GM18907 (cell line): ENCODE data around the gene ZMYND19.
"Not testable (repeated sequence)": the region's sequence is repeated elsewhere in the genome, so short reads cannot be mapped to it uniquely, and the experiment has no call there.

Experiments used
- ATAC-seq: cut with Tn5 transposase; IDR thresholded peaks from one replicate; pipeline ENCODE4 v1.9.1; 2021; ENCODE audit warnings: mild to moderate bottlenecking, moderate library complexity; ENCODE audit not compliant: unreplicated experiment

The ZMYND19 gene

GRCh38 chr9:137590469-137591383, at the start of gene ZMYND19:
TSS of gene ZMYND19 (minus strand) at chr9:137590512. CDS start at chr9:137590263, 249 bp downstream.
- ATAC-seq: peak; percentile 79

GRCh38 chr9:137639303-137640051, 49.2 kb upstream of the ZMYND19 start:
- no peak for ATAC-seq

- no peak for ATAC-seq
These were observed 48.4 kb upstream of the ZMYND19 start for GRCh38 chr9:137638680-137639079.

DNA sequence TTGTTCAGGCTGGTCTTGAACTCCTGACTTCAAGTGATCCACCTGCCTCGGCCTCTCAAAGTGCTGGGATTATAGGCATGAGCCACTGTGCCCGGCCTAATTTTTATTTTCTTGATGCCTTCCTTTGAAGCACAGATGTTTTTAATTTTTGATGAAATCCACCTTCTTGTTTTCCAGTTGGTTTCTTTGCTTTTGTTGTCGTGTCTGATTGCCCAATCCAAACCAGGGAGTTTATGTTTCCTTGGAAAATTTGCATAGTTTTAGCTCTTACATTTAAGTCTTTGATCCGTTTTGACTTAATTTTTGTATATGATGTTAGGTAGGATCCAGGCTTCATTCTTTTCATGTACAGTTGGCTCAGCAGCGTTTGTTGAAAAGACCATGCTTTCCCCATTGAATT, 43.7 kb upstream of the ZMYND19 start:
- no peak for ATAC-seq

DNA sequence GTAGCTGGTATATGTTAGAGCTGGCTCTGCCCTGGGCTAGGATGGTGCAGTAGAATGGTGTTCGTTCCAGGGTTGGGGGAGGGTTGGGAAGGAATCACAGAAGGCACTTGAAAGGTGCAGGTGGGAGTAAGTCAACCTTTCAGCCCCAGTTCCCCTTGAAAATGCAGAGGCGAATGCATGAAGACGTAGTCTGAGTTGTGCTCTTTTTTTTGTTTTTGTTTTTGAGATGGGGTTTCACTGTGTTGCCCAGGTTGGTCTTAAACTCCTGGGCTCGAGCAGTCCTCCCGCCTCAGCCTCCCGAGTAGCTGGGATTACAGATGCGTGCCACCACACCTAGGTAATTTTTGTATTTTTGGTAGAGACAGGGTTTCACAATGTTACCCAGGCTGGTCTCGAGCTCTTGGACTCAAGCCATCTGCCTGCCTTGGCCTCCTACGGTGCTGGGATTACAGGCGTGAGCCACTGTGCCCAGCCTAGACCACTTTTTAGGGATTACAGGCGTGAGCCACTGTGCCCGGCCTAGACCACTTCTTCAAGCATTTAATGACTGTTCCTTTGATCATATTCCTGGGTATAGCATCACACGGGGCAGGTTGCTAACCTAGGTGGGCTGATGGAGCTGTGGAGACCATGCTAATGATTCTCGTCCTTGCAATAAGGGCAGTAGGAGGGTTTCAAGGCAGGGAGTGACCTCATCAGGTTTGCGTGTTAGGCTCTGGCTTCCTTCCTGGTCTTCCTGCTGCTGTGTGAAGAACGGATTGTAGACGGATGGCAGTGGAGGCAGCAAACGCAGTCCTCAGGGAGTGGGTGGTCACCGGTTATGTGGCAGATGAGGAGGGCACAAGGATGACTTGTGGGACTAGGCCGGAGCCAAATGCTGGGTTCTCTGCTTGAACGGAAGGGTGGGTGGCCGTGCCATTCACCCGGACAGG, 42.2 kb upstream of the ZMYND19 start:
- ATAC-seq: no peak

- ATAC-seq: no peak
These were observed 41.3 kb upstream of the ZMYND19 start for GRCh38 chr9:137631345-137632229.

DNA sequence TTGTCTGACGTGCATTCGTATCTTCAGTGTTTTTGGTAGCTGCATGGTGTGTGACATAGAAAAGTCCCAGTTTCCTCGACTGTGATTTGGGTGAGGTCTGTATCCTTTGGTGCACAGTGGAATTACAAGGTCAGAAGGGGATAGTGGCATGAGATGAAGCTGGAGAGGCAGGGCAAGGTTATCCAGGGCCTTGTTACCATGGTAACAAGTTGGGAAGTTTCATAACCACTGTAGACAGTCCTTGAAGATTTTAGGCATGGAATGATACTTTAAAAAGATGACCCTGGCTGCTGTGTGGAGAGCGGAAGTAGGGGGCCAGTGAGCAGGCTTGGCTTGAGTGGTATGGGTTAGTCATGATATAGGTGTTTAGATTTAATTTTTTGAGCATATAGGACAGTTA, 40.4 kb upstream of the ZMYND19 start:
- no peak for ATAC-seq

DNA sequence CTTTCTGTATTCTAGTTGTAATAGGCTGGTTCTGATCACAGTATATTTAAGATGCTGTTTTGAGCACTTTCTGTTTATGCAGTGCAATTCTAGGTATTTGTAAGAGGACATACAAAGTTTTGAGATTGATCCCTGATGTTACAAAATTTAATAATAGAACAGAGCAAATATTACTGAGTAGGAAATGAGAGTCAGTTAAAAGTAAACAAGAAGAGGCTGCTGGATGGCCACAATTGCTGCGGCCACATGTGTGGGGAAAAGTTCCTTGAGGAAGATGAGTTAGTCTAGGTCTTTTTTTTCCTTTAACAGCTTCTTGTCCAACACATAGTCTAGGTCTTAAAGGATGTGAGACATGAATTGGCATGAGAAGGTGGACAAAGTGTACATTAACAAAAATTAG, 39.8 kb upstream of the ZMYND19 start:
- ATAC-seq: no peak

GRCh38 chr9:137627406-137627805, 37.1 kb upstream of the ZMYND19 start:
- ATAC-seq: not testable (repeated sequence)

- ATAC-seq: no peak
These were observed 36.2 kb upstream of the ZMYND19 start for GRCh38 chr9:137626464-137626863.

DNA sequence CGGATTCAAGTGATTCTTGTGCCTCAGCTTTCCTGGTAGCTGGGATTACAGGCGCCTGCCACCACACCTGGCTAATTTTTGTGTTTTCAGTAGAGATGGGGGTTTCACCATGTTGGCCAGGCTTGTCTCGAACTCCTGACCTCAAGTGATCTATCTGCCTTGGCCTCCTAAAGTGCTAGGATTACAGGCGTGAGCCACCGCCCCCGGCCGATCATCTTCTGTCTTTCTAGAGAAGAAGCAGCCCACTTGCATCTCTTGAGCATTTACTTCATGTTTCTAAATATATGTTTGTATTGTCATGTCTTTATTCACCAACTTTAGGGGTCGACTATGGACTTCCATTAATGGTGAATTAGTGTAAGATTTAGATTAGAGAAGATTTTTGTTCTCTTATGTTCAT, 31.9 kb upstream of the ZMYND19 start:
- not testable (repeated sequence) for ATAC-seq

- no peak for ATAC-seq
These were observed 30.9 kb upstream of the ZMYND19 start for GRCh38 chr9:137621131-137621757.

GRCh38 chr9:137620581-137620980, 30.3 kb upstream of the ZMYND19 start:
- no peak for ATAC-seq

DNA sequence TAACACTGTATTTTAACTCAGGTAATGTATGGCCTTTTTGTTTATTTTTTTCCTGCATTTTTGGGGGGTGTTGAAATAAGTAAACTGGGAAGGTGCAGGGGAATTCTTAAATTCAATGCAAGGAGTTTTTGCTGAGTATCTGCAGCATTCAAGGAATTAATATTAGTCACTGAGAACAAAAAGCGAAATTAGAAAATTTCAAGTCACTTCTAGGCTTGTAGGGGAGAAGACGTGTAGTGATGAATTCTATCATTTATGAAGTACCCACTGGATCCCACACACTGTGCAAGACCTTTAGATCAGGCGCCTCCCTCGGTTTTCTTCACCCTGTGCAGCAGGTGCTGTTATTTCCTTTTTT, 29.7 kb upstream of the ZMYND19 start:
- ATAC-seq: no peak

DNA sequence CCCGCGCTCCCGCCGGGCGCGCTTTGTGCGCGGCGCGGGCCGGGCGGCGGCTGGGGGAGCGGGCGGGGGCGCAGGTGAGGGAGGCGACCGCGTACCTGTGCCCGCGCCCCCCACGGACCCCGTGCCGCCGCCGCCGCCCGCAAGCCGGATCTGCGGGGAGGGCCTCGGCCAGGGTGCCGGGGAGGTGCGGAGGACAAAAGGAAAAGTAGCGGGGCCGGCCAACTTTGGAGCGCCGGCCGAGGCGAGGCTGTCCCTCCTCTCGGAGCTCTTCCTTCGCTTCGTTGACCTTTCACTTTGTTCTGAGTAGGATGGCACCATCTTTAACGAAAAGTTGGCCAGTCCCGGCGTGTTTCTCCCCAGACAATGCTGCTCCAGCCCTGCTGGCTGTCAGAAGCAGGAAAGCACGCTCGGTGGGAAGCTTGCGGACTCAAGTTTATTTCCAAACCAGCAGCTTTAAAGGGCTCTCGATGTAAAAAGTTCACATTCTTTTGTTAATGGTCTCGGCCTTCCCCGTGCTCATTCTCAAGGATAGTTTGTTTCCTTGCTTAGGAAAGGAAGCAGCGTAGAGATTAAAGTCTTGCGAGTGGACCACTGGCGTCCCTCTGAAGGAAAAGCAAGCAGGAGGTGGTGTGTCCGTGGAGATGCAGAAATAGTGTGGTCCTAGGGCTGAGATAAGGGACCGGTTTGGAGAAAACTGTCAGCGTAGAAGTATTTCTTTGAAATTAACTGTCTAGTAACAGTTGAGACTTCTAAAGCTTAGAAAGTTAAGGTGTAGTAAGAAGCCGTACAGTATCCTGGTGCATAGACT, 29.1 kb upstream of the ZMYND19 start:
- ATAC-seq: peak; percentile 17

DNA sequence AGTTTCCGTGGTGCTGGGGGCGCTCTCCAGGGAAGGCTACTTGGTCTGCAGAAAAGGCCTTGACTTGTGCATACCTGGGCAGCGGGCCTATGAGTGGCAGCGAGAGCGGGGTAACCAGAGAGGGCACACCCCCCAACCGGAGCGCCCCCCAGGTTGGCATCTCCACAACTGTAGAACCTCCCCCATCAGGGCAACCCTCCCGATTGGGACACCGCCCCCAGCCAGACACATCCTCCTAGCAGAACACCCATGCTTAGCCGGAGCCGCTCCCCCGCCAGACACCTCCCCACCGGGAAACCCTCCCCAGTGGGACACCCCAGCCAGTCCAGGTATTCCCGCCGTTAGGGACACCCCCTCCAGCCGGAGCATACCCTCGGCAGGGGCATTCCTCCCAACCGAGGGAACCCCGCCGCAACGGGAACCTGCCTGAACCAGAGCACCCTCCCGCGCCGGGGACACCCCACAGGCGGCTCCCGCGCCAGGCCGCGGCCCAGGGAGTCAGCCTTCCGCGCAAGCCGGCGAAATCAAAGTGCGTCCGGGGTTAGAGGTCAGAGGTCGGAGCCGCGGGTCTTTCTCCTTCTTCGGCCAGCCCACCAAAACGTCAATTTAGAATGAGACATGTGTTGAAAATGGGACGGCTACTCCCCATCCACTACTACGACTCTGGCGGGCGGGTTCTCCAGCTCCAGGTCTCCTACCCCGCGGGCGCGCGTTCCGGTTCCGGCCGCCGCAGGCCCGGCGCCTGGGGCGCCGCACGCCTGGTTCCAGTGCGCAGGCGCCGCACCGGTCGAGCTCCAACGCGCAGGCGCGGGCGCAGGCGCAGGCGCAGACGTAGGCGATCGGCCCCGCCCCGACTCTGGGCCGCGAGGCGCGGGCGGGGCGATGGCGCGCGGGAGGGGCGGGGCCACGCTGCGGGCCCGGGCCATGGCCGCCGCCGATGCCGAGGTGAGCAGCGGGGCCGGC, 28.1 kb upstream of the ZMYND19 start, which contains the start of gene EHMT1:
TSS of gene EHMT1 (plus strand) at position 901 of the 963 bp plus-strand sequence. CDS start at position 925, 24 bp downstream.
- ATAC-seq: peak; percentile 63

DNA sequence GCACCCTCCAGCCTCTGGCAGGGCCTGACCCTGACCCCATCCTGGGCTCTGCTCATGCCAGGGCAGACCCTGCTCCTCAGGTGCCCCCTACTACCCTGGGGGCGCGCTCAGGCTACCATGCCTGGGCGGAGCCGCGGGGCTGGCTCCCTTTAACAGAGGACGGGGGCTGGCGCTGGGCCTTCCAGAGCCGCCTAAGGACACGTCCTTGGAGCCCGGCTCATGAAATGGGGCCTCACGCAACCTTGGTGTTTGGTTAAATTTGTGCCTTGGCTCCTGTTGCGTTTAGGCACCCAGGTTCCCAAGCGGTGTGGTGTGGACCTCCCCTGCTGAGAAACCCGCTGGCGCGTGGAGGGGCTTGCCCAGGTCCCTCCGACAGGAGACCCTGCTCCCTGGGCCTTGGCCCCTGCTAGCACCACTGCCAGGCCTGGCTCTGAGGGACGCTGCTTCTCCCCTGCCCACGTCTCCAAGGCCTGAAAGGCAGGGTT, 25.1 kb upstream of the ZMYND19 start:
- no peak for ATAC-seq
